C1 segment of cervical spinal cord (tissue), 14 donors: ENCODE data around the gene HAUS7.

Experiments
- DNase-seq, 14 donors: peaks; one replicate each; lab custom pipeline; 2025; lab: John Stamatoyannopoulos, UW

Gene HAUS7

DNA sequence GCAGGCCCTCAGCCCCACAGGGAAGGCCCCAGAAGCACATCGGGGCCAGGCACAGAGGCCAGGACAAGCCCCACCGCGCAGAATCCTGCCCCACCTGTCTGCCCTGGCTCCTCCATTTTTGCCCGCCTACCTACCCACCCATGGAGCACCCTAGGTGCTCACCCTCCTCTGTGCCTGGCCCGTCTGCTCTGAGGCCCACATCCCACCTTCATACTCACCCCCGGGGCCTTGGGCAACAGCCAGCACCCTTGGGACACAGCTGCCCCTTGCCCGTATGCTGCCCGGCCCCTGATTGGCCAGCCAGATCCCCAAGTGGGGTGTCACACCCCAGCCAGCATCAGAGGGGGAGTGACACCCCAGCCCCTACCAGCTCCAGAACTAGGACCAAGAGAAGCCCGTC lies 13.7 kb downstream of the HAUS7 start:
- DNase-seq = no peak

DNA sequence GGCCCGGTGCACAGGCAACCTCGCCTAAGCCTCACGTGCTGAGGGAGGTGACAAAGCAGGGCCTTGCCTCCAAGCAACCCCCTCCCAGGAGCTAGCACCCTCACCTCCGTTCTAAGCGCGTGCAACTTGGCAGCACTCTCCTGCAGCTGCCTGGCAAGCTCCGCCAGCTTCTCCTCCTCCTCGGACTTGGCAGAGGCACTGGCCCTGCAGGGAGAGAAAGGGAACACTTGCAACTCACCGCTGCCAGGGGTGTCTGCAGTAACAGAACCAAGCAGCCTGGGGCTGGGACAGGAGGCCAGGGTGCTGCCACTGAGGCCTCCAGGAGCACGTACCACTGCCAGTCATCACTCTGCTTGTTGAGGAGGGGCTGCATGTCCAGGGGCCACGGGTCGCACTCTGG lies 14.2 kb downstream of the HAUS7 start:
- peak in 2 of 14 donors; percentile 21 for DNase-seq

DNA sequence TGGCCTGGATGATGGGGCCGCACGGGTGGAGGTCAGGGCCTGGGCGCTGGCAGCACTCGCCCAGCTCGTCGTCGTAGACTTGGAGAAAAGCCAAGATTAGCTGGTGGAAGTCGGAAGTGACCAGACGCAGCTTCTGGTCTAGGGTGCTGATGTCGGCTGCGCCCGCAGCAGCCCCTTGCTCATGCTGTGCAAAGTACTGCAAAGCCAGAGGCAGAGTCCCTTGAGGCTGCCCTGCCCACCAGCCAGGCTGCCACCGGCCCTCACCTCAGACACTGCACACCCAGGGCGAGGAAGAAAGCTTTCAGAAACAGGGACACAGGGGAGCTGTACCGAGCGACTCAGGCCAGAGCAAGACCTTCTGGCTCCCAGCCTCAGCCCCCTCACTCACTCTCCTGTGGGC lies 14.8 kb downstream of the HAUS7 start:
- DNase-seq = no peak

DNA sequence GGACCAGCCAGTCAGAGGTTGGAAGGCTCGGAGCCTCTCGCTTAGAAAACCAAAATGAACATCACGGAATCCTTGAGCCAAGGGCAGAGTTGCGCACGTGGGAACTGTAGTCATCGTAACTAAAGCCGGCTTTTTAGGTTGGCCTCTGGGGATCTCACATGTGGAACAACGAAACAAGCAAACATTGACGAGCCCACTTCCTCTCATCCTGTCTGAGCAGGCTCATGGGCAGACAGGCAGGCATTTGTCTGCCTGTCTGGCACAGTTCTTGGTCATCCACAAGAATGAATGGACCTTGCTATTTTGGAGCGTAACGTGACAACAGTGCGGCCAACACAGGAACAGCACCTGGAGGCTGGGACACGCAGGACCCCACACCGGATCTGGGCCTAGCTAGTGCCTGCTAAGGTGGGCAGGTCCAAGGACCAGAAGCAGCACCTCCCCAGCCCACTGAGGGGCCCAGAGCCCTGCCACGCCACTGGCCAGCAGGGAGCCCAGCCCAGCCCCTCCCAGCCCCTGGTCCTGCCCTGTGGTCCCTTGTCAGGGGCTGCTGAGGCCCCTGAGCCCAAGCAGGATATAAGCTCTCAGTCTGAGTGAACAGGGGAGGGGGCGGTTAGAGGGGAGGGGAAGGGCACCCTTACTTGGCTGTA lies 15.3 kb downstream of the HAUS7 start:
- DNase-seq = no peak

DNA sequence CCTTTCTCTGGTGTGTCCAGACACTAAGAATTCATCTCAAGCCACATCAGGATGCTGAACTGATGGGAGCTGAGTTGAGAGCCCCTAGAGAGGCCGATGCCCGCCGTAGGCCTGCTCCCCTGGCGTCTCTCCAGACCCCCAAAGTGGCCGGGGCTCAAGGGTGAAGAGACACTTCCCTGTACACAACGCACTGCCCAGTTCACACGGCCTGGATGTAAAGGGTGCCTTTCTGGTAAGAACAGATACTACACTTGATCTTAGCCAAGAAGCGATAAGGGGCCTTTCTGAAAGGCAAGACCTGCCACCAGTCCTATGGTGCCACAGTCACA lies 19.5 kb downstream of the HAUS7 start:
- DNase-seq = no peak

DNA sequence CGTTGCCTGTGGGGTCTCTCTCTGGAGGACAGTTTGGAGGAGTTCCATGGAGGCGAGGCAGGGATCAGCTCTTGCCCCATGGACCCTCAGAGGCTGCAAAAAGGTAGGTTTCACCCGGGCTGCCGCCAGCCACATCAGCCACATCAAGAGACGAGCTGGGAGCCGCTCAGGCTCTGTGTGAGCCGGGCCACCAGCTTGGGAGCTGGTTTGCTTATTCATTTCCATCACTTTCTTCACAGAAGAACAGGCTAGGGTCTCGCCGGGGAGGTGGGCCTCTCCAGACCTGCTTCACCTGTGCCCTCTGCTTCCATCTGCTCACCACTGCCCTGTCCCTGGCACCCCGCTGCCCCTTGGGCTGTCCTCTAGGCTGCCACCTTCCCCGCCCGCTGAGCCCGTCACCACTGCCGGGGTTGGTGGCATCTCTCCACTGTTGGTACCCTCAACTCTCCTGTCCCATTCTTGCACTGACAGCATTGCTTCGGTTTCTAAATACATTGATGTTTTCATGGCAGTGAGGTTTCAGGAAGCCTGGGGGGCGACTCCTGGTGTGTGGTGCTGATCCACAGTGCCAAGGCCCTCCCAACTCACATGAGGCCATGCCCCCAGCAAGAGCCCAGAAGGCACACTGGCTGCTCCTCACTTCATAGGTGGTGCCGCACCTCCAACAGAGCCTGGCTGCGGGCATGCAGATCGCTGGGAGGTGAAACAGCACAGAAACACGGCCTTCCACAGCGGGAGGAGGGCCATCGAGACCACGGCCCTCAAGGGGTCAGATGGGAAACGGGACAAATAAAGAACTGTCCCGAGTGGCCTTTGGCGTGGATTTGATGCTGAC lies 20.0 kb downstream of the HAUS7 start:
- DNase-seq = no peak

DNA sequence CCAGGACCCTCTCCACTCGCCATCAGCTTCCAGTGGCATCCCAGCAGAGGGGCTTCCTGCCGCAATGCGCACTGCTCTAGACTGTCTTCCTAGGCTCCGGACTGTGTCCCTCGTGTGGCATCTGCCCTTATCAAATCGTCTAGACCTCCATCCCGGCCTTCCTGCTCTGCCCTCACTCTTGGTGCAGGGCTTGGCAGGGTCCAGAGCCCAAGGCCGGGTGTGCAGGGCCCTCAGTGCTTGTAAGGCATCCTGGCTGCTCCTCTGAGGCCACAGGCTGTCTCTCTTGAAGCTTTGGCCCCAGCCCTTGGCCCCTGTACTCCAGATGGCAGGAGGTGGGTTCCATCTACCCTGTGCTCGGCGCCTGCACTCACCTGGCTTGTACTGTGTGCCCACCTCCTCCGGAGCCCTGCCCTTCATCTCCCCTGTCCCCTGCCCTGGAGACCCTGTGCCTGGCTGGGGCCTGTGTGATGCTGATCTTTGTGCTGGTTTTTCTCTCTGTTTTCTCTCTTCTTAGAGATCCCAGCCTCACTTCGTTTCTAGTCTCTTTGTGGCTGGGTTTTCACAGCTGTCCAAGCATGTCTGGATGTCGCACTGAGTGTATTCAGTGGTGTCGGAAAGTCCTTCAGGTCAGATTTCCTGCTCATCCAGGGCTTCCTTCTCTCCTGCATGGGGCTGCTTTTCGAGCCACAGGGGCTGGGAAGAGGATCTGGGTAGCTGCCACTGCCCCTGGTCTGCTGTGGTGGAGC lies 20.8 kb downstream of the HAUS7 start:
- no peak for DNase-seq

DNA sequence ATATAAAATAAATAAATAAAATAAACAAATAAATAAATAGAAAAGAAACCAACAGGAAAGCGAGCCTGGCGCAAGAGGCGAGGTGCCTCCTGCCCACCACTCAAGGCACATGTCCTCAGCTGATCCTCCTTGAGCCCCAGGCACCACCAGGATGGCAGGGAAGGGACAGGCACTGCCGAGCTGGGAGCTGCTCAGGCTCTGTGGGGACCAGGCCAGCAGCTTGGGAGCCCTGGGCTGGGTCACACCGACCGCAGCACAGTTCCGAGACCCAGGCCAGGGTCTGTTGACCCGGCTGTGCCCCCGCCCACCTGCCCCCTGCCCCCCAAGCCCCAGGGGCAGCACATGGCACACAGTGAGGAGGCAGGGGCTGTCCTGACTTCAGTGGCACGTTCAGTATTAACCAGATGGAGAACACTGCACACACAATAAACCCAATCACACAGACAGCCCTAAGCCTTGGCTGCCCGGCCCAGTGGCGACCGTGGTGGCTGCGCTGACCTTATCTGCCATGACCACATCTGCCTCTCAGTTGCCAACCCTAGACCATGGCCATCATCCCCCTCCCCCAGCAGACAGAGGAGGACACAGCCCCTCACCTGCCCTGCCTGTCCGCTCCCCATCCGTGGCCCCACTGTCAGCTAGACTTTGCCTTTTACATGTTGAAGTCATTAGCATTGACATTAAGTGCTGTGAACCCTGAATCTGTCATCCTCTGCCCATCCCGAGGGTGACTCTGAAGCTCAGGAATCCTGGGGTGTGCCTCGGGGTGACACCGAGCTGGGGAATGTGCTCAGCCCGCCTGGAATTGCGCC lies 21.6 kb downstream of the HAUS7 start:
- DNase-seq = no peak

DNA sequence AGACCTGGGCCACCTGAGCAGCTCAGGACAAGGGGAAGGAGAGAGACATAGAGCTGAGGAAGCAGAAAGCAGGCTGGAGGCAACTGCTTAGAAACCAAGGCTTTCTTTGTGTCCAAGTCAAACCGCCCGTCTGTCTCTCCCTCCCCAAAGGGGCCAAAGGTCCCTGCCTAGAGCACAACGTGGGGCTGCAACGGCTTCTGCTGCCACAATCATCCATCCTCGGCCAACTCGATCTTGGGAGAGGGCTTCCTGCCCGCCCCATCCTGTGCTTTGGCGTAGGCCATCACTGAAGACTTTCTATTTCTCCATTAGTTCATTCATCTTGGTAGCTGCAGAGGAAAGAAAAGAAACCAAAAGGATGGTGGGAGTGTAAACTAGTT lies 22.8 kb downstream of the HAUS7 start:
- DNase-seq = no peak

DNA sequence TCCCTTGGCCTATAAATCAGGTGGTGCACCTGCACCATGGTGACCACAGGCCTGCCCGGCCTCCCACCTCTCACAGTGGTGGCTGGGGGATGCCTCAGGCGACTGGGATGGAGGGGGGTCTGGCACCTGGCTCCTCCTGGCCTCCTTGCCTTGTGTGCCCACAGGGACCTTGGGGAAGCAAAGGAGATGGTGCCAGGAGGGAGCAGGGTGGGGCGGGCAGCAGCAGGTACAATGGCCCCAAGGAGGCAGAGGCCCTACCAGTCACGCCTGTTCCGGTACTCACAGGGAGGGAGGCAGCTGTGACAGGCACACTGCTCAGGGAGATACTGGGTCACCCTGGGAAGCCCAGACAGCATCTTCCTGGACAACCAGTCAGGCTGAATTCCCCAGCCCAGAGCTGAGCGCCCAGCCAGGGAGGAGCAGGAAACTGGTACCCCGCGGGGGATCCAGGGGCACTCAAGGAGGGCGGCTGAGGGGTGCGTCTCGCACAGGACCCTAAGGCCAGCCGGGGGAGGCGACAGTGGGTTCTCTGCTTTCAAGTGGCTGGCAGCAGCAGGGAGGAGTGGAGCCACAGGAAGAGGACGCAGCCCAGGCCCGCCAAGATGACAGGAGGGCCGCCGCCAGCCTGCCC lies 23.3 kb downstream of the HAUS7 start:
- DNase-seq = no peak

DNA sequence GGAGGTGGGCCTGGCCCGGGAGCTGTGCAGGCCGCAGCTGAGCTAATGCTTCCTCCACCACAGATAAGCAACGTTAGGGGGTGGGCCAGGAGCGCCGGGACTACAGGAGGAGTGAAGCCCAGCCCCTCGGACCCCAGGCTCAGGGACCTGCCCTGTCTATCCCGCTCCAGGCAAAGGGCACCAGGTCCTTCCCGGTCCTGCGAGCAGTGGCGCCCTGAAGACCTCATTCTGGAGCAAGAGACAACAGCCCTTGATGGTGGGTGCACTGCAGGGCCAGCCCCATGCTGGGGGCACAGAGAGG lies 23.8 kb downstream of the HAUS7 start:
- no peak for DNase-seq

DNA sequence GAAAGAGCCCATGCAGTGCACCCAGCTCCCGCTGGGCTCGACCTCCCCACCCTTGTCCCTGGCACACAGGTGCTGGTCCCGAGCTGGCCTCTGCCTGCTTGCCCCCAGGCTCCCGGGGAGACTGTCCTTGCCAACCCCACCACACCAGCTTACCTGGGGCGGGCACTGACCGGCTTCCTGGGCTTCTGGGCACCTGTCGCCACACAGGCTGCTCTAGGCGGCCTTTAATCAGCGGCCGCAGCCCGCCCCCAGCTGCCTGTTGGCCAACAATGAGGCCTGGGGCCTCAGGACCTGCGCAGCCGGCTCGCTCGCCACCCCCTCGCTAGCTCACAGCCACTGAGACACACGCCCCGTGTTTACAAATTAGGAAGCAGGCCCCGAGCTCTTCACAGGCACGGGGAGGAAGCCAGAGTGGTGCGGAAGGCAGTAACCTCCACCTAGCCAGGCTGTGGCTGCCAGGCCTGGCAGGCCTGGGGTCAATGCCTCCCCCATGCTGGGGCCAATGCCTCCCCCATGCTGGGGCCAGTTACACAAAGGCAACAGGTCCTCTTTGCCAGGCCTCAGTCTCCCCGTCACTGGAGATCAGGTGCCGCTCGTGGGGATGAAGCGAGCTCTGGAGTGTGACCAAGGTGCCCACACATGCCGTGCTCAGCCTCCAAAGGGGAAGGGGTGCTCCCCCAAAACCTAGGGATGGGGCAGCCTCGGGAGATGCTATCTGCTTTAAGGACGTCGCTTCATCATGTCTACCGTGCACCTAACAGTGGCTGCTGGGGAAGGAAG lies 24.3 kb downstream of the HAUS7 start, which contains the start of gene TREX2:
Gene TREX2, minus strand, starts transcription at position 201 of the 780 bp plus-strand sequence. CDS start 626 bp downstream, outside the sequence.
- no peak for DNase-seq

DNA sequence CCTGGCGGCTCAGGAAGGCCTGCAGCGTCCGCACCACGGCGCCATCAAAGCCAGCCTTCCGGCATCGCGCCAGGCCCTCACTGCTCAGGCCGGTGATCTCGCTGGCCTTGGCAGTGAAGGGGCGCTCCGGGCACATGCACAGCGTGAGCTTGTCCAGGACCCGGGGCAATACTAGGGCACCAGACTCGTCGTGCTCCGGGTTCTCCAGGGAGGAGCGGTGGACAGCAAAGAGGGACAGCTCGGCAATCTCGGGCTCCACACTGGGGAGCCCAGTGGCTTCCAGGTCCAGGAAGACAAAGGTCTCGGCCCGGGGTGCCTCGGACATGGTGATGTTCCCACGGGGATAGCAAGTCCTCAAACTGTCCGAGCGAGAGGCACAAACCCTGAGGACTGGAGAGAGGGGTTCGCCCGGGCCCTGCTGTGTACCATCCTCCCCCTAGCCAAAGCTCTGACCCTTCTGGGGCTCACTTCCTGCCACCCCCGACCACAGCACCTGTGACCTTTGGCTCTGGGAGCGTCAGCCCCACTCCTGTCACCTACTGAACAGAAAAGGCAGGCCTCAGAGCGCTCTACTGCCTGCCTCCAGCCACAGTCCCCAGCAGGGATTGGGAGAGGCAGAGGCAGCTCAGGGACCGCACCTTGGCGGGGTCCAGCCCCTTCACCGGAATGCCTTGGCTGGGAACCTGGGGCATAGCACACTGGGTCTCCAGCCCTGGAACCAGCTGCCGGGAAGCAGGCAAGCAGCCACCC lies 25.1 kb downstream of the HAUS7 start:
- DNase-seq = no peak

DNA sequence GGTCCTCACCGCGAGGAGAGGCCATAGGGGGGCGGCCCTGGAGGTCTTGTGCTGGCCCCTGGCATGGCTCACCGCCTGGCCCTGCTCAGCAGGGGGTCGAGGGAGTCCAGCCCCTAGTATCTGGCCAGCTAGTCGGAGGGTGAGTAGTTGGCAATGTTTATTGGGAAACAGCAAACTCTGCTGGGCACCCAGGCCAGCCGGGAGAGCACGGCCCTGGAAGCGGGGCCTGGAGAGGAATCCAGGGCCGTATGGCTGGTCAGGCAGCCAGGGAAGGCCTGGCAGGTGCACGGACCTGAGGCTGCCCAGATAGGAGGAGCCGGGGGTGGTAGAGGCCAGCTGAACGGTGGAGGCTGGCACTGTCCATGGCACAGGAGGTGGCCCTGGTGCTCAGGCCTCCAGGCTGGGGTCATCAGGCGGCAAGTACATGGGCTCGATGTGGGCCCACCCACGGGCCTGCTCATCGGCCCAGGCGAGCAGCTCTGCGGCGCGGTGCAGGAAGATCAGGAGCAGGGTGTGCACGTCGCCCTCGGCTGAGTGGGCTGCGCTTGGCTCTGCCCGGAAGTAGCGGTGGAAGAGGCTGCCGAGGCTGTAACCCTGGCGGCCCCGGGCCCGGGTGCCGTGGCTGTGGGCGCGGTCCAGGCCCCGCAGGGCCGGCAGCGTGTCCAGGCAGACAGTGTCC lies 25.9 kb downstream of the HAUS7 start:
- DNase-seq = no peak

DNA sequence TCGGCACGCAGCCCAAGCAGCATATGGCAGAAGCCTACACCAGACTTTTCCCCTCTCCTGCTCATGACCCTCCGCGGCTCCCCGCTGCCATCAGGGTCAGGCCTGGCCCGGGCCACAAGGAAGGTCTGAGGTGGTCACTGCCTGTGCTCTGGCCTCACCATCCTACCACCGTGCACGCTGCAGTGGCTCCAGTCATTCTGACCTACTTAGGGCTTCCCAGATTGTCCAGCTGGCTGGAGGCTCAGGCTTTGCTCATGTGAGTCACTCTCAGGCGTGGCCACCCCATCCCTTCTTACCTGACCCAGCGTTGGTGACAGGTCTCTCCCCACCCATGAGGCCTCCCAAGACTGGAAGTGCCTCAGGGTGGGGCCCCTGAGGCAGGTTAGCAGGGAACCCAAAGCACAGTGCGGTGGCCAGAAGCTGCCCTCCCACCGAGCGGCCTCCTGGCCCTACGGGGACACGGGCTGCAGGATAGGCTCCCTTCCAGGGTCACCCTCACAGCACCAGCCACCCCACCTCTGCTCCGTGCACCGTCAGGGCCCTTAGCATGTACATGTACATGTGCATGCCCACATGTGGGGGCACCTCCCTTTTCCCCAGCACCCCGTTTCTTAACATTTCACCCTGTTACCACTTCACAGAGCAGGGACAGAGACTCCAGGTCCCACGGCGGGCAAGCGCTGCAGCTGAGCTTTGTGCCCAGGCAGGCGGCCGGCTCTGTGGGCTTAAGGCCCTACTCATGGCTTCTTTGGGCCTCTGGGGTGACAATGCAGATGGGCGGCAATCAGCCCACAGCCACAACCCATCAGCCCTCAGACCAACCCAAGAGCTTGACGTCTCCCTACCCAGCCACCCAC lies 26.7 kb downstream of the HAUS7 start:
- DNase-seq = peak in 1 of 14 donors; percentile 45

DNA sequence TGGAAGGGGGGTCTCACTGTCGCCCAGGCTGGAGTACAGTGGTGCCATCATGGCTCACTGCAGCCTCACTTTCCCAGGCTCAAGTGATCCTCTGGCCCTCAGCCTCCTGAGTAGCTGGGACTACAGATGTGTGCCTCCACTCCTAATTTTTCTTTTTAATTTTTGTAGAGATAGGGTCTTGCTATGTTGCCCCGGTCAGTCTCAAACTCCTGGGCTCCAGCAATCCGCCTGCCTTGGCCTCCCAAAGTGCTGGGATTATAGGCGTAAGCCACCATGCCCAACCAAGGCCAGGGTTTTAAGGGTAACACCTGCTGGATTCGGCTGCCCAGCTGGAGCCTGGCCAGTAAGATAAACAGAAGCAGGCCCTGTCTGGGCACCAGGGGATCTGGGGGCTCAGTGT lies 27.9 kb downstream of the HAUS7 start:
- DNase-seq = no peak

DNA sequence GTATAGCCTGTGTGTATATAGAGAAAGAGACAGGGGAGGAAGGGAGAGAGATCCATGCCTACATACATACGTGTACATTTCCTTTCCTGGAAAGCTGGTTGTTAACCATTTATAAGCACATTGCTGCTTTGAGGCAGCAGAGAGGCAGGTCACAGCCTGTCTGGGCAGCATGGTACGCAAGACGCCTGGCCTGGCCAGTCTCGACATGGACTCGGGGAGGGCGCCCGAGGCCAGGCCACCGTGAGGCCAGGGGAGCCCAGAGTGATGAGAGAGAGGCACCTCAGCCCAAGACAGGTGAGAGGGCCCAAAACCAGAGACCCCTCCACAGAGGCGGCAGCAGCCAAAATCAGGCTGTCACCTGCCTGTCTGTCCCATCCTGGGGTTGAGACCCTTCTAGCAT lies 28.4 kb downstream of the HAUS7 start:
- DNase-seq = no peak

DNA sequence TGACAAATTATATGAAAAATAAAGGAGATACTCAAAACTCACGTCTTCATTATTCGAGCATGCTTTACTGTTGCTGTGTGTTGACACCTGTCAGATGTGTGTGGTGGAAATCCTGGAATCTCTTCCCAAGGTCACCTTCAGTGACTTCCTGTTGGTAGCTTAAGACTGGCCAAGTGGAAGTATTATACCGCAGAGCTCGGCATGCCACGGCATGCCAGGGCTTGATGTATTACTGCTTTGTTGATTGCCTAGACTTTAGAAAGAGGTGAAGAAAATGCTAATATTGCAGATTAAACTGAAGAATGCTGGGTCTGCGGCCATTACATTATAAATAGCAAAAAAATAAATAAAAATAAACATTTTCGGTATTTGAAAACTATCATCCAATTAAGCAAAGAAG lies 29.1 kb downstream of the HAUS7 start:
- no peak for DNase-seq
